B cell (primary cell): ENCODE results near the gene ERBB2. TPM values are rescaled to one million over a fixed set of nuclear protein-coding genes. Genes with fewer than 3 reads are reported as not detected.

Source experiments
- ATAC-seq: fragments of 200-7000 bp; cut with Tn5 transposase; one replicate; pipeline ENCODE4 v1.10.0; 2021; ENCODE audit warnings: low read depth, mild to moderate bottlenecking, moderate number of reproducible peaks, moderate library complexity
- CTCF ChIA-PET: fragments of 350-600 bp; sonication (Branson Sonifier 250); formaldehyde crosslinking; loops from one replicate; lab custom pipeline; 2021; ENCODE audit warnings: antibody characterized with exemption, inconsistent platforms; lab: Charles Lee
- POLR2A ChIA-PET: fragments of 350-600 bp; sonication (Branson Sonifier 250); formaldehyde crosslinking; loops from one replicate; lab custom pipeline; 2021; ENCODE audit warnings: antibody characterized with exemption; lab: Charles Lee
- DNase-seq: peaks from one replicate; pipeline ENCODE4 v3.0.0; 2013
- H2AFZ ChIP-seq: 2 replicates; pipeline ENCODE4 v1.6.1; 2012; ENCODE audit warnings: mild to moderate bottlenecking, low read depth, low read length; ENCODE audit not compliant: insufficient read depth, poor library complexity, severe bottlenecking
- H3K27ac ChIP-seq, 2 donors: 1 replicate in 1 of 2; 2 replicates in 1 of 2; pipeline ENCODE4 v1.5.1; 2012 to 2013; ENCODE audit warnings: low read length in 2 of 2, mild to moderate bottlenecking in 2 of 2, moderate library complexity in 1 of 2
- H3K27me3 ChIP-seq, 4 experiments: fragments of 200-600 bp in 1 of 4; sonication (generic) in 1 of 4; replicated peaks in 1 of 4; 1 replicate in 2 of 4; 2 replicates in 2 of 4; pipeline versions ENCODE4 v1.6.1 to v1.7.0; 2013 to 2016; ENCODE audit warnings: low read length in 3 of 4, mild to moderate bottlenecking in 2 of 4, mixed read lengths in 1 of 4, moderate library complexity in 1 of 4; ENCODE audit not compliant: insufficient read depth in 4 of 4, control insufficient read depth in 3 of 4; ENCODE audit errors: control extremely low read depth in 1 of 4
- H3K36me3 ChIP-seq, 2 experiments: replicated peaks in 1 of 2; 1 replicate in 1 of 2; 2 replicates in 1 of 2; pipeline versions ENCODE4 v1.6.1 to v1.7.1; 2013; ENCODE audit warnings: low read length in 1 of 2; ENCODE audit not compliant: insufficient read depth in 2 of 2, control insufficient read depth in 1 of 2; ENCODE audit errors: control extremely low read depth in 1 of 2, extremely low read depth in 1 of 2
- H3K4me1 ChIP-seq, 2 donors: fragments of 200-600 bp in 1 of 2; sonication (generic) in 1 of 2; 1 replicate in 1 of 2; 2 replicates in 1 of 2; pipeline versions ENCODE4 v1.5.1 to v1.6.1; 2013 to 2017; ENCODE audit warnings: low read length in 2 of 2; ENCODE audit not compliant: control insufficient read depth in 2 of 2, insufficient read depth in 2 of 2
- H3K4me2 ChIP-seq: replicated peaks from 2 replicates; pipeline ENCODE3; 2012; ENCODE audit warnings: mild to moderate bottlenecking, low read depth, low read length; ENCODE audit not compliant: poor library complexity, severe bottlenecking
- H3K4me3 ChIP-seq, 5 experiments: fragments of 200-600 bp in 1 of 5; sonication (generic) in 1 of 5; 1 replicate in 3 of 5; 2 replicates in 2 of 5; pipeline versions ENCODE4 v1.5.1 to v1.7.0; 2011 to 2016; ENCODE audit warnings: low read length in 4 of 5, mild to moderate bottlenecking in 4 of 5, low read depth in 2 of 5, control low read depth in 1 of 5, moderate library complexity in 1 of 5; ENCODE audit not compliant: insufficient read depth in 1 of 5; ENCODE audit errors: control extremely low read depth in 1 of 5, extremely low read depth in 1 of 5
- H3K79me2 ChIP-seq: fragments of 200-600 bp; sonication (generic); one replicate; pipeline ENCODE4 v1.6.0; 2016; ENCODE audit warnings: low read length; ENCODE audit not compliant: control insufficient read depth, insufficient read depth
- H3K9ac ChIP-seq: fragments of 200-600 bp; sonication (generic); 2 replicates; pipeline ENCODE4 v1.6.1; 2017; ENCODE audit warnings: mild to moderate bottlenecking, low read length, moderate library complexity
- H3K9me3 ChIP-seq, 3 donors: one replicate each; pipeline versions ENCODE4 v1.6.1 to v1.7.1; 2013; ENCODE audit warnings: low read length in 2 of 3; ENCODE audit not compliant: control insufficient read depth in 2 of 3, insufficient read depth in 1 of 3; ENCODE audit errors: control extremely low read depth in 1 of 3
- H4K20me1 ChIP-seq: 2 replicates; pipeline ENCODE4 v1.6.0; 2012; ENCODE audit warnings: mild to moderate bottlenecking, low read length; ENCODE audit not compliant: insufficient read depth, control insufficient read depth, poor library complexity, severe bottlenecking
- H3K27ac Mint-ChIP-seq: one replicate; pipeline ENCODE4 v1.8.0; 2021; ENCODE audit warnings: mixed read lengths
- H3K27me3 Mint-ChIP-seq: one replicate; pipeline ENCODE4 v1.8.0; 2021; ENCODE audit warnings: mixed read lengths
- H3K4me1 Mint-ChIP-seq: one replicate; pipeline ENCODE4 v1.8.0; 2021; ENCODE audit warnings: mixed read lengths
- H3K4me3 Mint-ChIP-seq: one replicate; pipeline ENCODE4 v1.8.0; 2021; ENCODE audit warnings: mixed read lengths
- H3K9me3 Mint-ChIP-seq: one replicate; pipeline ENCODE4 v1.8.0; 2022; ENCODE audit warnings: mixed read lengths; ENCODE audit not compliant: insufficient read depth
- EZH2 ChIP-seq: IDR thresholded peaks from 2 replicates; pipeline ENCODE4 v1.6.1; 2012; ENCODE audit warnings: borderline replicate concordance, low read depth, mild to moderate bottlenecking, moderate library complexity, low read length; ENCODE audit not compliant: insufficient read depth, poor library complexity, severe bottlenecking
- WGBS: methylation state at CpG from one replicate; pipeline ENCODE4 v1.1.5; 2013; ENCODE audit warnings: missing lambda C conversion rate; ENCODE audit not compliant: insufficient coverage; 5-methylcytosine and 5-hydroxymethylcytosine counted together
- intact Hi-C: fragments of 100-400 bp; cut with micrococcal nuclease; formaldehyde crosslinking; loops from one replicate; pipeline ENCODE4 v1.10.0; 2022
- polyA plus RNA-seq: library from polyadenylated mRNA; depleted of rRNA; stranded (reverse); fragments of >200 nt; gene quantifications from 2 replicates; pipeline ENCODE4 v1.2.3, GENCODE V29; 2012
- total RNA-seq, 2 donors: library from RNA; stranded (reverse); fragments of 120-200 nt in 1 of 2; gene quantifications; 1 replicate in 1 of 2; 2 replicates in 1 of 2; pipeline versions ENCODE4 v1.2.3 to v1.2.4, GENCODE V29; 2013 to 2022
- TF ChIP-seq, protein P1 (sequence below): fragments of 200-600 bp; IDR thresholded peaks from one replicate; pipeline ENCODE4 v1.8.0; 2022; ENCODE audit warnings: antibody characterized with exemption, mild to moderate bottlenecking

ERBB2 gene
- total and polyA plus RNA-seq, 2 donors (not counting 1 experiment from before 2014, with no cell fraction given), result 3.2 to 8.4 TPM

- DNase-seq (peak; percentile 18), ATAC-seq (no peak)
- no peaks in the 10 kb centered on the region for H3K9me3 Mint-ChIP-seq
- Histone ChIP-seq H3K4me2 (peak overlapping the region; percentile 54), H3K79me2 (no peaks in the 10 kb centered on the region), H4K20me1 (no peaks in the 10 kb centered on the region), H3K27ac (no peak overlapping the region), H3K4me1 (peaks cover 57 to 70% of the 10 kb centered on the region in 2 donors), H3K27me3 (peaks cover 0 to 22% (median under 1%) of the 10 kb centered on the region in 4 experiments), H3K4me3 (no peak overlapping the region), H3K9ac (no peak overlapping the region), H3K36me3 (no peaks in the 10 kb centered on the region), H2AFZ (no peak overlapping the region), H3K9me3 (peaks cover 0 to 3% (median 0%) of the 10 kb centered on the region in 3 donors)
- peaks cover 57% of the 10 kb centered on the region for H3K4me1 Mint-ChIP-seq
- no peak overlapping the region for H3K4me3 Mint-ChIP-seq
- 83% methylated on average over 12 of the region's 15 CpGs for WGBS
- ChIA-PET CTCF (interaction anchor here (0.6 to 8.7 kb wide), 14 partner anchors 7 to 290 kb away, joined by 3 to 109 read pairs (median 4); partner anchors contain the start of genes GSDMA, MIEN1 and PGAP3), POLR2A (interaction anchor here (0.9 kb wide), 1 partner anchor 28 kb away, joined by 3 read pairs; no protein-coding TSS in a partner anchor)
- peak overlapping the region; percentile 61 for H3K27ac Mint-ChIP-seq
- intact Hi-C loops, result no loop called here
- H3K27me3 Mint-ChIP-seq, result peaks cover 15% of the 10 kb centered on the region
- TF ChIP-seq, protein P1, sequence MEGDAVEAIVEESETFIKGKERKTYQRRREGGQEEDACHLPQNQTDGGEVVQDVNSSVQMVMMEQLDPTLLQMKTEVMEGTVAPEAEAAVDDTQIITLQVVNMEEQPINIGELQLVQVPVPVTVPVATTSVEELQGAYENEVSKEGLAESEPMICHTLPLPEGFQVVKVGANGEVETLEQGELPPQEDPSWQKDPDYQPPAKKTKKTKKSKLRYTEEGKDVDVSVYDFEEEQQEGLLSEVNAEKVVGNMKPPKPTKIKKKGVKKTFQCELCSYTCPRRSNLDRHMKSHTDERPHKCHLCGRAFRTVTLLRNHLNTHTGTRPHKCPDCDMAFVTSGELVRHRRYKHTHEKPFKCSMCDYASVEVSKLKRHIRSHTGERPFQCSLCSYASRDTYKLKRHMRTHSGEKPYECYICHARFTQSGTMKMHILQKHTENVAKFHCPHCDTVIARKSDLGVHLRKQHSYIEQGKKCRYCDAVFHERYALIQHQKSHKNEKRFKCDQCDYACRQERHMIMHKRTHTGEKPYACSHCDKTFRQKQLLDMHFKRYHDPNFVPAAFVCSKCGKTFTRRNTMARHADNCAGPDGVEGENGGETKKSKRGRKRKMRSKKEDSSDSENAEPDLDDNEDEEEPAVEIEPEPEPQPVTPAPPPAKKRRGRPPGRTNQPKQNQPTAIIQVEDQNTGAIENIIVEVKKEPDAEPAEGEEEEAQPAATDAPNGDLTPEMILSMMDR, result no peak
- TF ChIP-seq EZH2, result no peak
These were observed 27.1 kb upstream of the ERBB2 start for GRCh38 chr17:39672522-39673334.
